T-helper 22 cell (primary cell): ENCODE results near the gene DTL.

Experiments
- DNase-seq: peaks from one replicate; pipeline ENCODE4 v3.0.0-alpha.2; 2020; ENCODE audit warnings: low read depth

Gene DTL

GRCh38 chr1:212037900-212038299, 2.4 kb downstream of the DTL start:
- DNase-seq = no peak

- DNase-seq = no peak
Observed at GRCh38 chr1:212039622-212040021, 4.1 kb downstream of the DTL start.

DNA sequence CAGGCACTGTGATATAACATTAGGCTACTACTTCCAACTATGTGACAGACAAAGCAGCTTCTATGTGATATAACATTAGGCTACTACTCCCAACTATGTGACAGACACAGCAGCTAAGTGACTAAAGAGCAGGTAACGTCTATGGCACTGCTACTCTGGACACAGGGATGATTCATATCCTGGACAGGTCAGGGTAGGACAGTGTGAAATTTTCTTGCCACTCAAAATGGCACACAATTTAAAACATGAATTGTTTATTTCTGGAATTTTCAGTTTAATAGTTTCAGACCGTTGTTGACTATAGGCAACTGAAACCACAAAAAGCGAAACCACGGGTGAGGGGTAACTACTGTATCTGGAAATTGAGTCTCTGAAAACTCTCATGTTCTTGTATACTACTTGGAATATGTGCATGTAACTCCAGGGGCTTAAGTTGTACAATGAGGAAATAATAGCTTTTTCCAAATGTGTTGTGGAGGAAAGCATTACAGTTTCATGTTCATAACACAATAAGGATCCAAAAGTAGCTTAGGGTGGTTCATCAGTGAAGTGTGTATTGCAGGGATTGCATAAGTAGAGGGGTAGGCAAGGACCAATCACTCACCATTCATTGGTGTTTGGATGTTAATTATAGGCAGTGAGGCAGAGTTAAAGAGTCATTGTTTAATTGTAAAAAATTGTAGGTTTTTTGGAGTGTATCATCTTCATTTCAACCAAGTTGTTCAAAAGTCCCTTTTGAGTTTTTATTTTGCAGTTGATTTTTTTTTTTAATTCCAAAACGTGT, 5.3 kb downstream of the DTL start:
- no peak for DNase-seq

DNA sequence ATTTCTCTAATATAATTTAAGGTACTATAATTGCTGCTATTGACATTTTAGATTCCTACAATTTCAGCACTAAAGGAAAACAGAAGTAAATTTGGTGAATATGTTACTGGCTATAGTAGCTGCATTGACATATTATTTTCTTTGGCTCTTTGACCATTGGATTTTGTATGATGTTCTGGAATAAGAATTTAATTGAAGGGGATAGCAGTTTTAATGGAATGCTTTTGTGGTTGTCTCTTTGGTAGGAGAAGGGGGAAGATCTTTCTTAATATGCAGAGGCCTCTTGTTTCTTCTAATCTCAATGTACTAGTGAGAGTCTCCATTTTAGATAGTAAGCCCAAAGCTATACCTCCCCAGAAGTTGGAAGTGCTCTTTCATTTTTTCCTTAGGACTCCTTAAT, 6.9 kb downstream of the DTL start:
- DNase-seq = no peak

DNA sequence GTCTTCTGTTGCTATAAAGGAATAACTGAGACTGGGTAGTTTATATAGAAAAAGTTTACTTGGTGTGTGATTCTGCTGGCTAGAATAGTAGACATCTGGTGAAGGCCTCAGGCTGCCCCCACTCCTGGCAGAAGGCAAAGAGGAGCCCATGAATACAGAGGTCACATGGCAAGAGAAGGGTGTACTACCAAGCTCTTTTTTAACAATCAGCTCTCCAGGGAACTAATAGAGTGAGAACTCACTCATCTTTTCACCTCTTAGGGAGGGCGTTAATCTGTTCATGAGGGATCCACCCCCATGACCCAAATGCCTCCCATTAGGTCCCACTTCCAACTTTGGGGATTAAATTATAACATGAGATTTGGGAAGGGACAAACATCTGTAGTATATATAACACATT, 9.3 kb downstream of the DTL start:
- no peak for DNase-seq

DNA sequence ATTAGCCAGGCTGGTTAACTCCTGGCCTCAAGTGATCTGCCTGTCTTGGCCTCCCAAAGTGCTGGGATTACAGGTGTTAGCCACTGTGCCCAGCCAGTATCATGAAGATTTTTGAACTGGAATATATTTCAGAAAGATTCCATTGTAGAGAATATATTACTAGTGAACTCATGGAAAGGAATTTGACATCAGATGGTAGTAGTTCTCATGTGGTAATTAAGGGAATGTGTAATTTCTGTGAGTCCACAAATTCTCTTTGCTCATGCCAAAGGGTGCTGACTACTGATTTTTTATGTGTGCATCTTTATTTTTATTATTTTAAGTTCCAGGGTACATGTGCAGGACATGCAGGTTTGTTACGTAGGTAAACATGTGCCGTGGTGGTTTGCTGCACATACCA, 10.4 kb downstream of the DTL start:
- DNase-seq = no peak

DNA sequence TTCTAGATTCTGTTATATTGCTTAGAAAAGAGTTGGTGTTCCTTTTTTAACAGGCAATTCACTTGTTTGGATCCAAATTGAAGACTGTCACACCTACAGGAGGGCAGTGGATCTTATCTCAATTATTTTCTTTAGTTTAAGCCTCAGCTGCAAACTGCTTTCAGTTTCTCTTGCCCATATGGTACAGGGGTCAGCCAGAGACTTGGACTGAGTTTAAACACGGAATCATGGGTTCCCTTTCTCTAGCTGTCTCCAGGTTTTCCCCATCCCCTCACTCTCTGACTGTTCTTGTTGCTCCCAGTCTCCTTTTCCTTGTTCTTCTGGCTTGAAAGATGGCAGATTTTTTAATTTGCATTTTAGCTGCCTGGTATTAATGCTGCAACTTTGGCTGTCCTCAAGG, 18.4 kb downstream of the DTL start:
- no peak for DNase-seq

DNA sequence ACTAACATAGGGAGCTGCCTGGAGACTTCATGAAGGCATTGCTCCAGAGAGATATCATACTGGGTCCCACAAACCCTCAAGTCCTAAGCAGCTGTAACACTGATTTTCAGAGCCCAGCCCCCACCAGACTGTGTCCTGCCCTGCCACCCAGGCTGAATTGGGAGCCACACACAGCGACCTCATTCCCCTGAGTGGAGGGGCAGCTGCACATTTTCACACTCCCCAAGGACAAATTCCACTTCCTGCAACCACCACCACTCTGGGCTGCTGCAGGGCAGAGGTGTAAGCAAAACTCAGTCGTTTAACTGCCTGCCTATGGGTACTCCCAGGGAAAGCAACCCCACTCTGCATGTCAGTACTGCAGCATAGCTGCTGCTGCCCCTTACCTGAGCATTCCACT, 19.8 kb downstream of the DTL start:
- DNase-seq = no peak

GRCh38 chr1:212060632-212061472, 25.3 kb downstream of the DTL start:
- no peak for DNase-seq

- no peak for DNase-seq
Observed at GRCh38 chr1:212062832-212063438, 27.4 kb downstream of the DTL start.

DNA sequence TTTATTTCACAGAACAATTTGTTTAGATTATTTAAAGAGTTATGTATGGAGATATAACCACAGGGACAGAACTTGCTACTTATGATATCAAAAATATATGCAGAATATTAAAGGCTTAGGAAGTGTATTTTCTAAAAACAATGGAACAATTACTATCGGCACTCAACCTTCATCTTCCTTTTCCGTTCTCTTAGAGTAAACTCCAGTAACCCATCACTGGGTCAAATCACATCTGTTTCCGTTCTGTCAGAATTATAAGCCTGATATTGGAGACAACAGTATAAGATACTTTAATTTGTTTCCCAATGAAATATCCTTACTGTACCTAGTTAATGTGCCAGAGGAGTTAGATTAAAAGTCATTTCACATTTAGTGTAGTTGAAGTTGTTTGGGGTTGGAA, 32.2 kb downstream of the DTL start:
- no peak for DNase-seq

- DNase-seq = no peak
Observed at GRCh38 chr1:212070720-212071302, 35.3 kb downstream of the DTL start.

DNA sequence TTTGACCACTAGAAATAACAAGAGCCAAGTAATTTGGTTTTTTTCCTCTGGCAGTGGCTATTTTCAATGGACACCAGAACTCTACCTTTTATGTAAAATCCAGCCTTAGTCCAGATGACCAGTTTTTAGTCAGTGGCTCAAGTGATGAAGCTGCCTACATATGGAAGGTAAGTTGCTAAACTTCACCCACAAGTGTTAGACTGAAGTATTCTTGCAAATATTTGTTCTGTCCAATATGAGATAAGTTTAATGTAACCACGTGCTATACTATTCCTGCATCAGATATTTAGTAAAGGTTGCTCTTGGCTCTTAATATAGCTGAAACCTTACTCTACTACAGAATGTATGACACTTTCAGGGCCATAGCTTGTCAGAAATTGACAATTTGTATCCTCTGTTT, 36.5 kb downstream of the DTL start:
- no peak for DNase-seq

DNA sequence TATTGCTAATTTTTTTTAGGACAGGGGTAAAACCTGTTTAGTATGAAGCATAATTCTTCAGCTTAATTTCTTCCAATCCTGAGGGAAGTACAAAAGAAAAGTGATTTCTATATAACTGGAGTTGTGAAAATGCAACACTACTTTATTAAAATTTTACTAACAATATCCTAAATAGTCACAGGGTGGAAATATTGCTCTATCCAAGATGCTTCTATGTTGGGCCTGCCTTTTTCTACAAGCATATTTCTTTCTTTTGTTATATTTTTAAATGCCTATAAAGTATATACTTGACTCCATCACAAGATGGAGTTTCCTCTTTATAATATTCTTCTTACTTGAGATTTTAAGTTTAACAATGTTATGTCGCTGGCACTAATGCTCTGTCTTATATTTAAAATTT, 37.9 kb downstream of the DTL start:
- DNase-seq = no peak

GRCh38 chr1:212074313-212074712, 38.8 kb downstream of the DTL start:
- no peak for DNase-seq

DNA sequence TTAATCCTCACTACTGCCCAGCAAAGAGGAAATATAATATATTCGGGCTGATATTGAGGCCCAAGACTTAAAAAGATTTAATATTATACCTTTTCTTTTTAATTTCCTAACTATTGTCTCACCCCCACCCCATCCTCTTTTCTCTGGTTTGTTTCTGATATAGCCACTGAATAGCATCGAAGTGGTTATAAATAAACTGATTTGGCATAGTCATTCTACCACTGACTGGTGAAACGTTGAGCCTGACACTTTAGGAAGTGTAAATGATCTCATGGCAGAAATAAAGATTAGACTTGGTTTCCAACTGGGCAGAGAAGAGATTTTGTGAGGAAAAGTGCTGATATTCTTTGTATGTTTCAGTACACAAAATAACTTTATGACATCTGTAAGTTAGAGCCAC, 39.3 kb downstream of the DTL start:
- no peak for DNase-seq

GRCh38 chr1:212077028-212077427, 41.5 kb downstream of the DTL start:
- DNase-seq = no peak

GRCh38 chr1:212078826-212079225, 43.3 kb downstream of the DTL start:
- no peak for DNase-seq

DNA sequence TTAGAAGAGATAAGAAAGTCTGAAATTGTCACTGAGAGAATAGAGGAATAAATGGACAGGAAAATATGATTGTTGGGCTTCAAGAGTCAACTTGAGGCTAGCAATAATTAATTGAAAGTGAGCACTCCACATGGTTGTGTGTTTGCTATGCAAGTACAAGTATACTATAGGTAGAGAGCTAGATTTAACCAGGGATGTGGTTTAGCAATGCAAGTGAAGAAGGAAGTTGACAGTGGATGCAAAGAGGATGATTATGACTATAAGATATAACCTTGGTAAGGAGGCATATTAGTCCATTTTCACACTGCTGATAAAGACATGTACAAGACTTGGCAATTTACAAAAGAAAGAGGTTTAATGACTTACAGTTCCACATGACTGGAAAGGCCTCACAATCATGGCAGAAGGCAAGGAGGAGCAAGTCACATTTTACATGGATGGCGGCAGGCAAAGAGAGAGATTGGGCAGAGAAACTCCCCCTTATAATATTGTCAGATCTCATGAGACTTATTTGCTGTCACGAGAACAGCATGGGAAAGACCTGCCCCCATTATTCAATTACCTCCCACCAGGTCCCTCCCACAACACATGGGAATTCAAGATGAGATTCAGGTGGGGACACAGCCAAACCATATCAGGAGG, 47.3 kb downstream of the DTL start:
- DNase-seq = no peak

GRCh38 chr1:212089560-212090163, 54.1 kb downstream of the DTL start:
- no peak for DNase-seq

- DNase-seq = no peak
Observed at GRCh38 chr1:212091438-212092121, 56.0 kb downstream of the DTL start.
